GM19463 (cell line): ENCODE measurements around the gene NDUFAF5.
A peak's percentile ranks its signal among the peaks of the same experiment; 100 is the strongest.

Experiments used
- ATAC-seq: cut with Tn5 transposase; IDR thresholded peaks from one replicate; pipeline ENCODE4 v1.9.1; 2021; ENCODE audit warnings: mild to moderate bottlenecking, moderate library complexity; ENCODE audit not compliant: unreplicated experiment

Gene NDUFAF5

DNA sequence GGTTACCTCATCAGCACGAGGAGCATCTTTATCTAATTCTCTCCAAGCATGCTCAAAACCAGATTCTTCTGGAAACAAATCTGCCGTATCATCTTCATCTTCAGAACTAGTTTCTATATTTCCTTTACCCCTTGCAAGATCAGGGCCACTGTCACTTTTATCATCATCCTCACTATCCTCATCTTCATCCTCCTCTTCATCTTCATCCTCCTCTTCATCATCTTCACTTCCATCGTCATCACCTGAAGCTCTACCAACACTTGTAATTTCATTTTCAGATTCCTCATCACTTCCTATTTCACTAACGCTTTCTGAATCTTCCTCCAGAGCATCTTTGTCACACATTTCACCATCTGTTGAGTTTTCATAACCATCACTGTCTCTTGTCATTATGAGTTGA, 9.0 kb upstream of the NDUFAF5 start:
- no peak for ATAC-seq

DNA sequence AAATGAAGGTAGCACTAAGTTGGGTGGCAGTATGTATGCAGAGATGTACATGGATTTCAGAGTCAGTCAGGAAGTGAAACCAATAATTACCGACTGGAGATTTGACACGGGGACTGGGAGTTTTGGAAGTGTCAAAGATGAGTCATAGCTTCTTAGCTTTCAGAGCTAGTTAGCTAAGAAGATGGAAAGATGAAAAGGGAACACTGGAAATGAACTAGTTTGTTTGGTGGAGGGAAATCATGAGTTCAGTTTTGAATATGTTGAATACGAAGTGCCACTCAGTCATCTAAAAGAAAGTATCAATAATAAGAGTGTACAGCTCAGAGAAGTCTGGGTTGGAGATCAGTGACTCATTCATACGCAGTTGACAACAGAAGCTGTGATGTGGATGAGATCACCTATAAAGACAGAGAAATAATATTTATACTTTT, 7.6 kb upstream of the NDUFAF5 start:
- no peak for ATAC-seq

DNA sequence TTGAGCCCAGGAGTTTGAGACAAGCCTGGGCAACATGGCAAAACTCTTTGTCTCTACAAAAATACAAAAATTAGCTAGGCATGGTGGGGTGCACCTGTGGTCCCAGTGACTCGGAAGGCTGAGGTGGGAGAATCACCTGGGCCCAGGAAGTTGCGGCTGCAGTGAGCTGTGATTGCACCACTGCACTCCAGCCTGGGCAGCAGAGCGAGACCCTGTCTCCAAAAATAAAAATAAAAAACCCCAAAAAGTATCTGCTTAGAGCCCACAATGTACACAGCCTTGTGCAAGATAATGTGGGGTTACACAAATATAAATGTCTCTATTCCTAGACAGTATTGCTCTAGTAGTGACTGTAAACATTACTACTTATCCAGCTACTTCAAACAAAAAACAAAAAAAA, 6.0 kb upstream of the NDUFAF5 start:
- ATAC-seq: no peak

DNA sequence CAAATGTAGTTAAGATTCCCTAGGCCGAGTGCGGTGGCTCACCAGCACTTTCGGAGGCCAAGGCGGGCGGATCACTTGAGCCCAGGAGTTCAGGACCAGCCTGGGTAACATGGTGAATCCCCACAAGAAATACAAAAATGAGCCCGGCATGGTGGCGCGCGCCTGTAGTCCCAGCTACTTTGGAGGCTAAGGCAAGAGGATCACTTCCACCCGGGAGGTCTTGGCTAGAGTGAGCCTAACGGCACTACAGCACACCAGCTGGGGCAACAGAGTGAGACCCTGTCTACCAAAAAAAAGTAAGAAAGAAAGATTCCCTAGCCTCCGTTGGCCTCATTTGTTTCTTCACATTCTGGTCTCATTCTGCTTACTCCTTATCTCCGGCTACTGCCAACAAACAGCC, 1.3 kb upstream of the NDUFAF5 start:
- ATAC-seq: no peak

DNA sequence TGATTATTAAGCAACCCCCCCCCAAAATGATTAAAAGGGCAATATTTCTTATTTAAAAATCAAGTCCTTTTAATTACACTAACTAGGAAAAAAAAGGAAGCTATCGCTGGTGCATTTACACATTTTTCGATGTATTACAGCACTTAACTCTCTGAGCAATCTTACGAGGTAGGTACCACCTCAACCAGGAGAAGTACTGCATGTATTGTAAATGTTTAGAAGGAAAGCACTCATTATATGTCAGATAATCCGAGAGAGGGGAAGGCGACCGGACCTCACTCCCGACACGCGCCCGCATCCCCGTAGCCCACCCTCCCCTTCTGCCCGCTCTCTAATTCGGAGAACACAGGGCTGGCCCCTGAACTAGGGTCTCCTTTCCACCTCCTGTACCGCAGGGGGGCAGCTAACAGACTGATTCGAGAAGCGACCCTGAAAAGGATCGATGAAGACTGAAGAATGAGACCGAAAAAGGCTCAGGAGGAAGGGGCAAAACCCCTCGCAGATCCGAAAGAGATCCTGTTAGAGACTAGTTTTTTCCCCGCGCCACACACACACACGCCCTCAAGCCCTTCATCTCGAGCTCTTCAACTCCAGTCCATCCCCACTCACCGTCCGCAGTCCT, 446 bp upstream of the NDUFAF5 start:
- peak; percentile 4 for ATAC-seq

DNA sequence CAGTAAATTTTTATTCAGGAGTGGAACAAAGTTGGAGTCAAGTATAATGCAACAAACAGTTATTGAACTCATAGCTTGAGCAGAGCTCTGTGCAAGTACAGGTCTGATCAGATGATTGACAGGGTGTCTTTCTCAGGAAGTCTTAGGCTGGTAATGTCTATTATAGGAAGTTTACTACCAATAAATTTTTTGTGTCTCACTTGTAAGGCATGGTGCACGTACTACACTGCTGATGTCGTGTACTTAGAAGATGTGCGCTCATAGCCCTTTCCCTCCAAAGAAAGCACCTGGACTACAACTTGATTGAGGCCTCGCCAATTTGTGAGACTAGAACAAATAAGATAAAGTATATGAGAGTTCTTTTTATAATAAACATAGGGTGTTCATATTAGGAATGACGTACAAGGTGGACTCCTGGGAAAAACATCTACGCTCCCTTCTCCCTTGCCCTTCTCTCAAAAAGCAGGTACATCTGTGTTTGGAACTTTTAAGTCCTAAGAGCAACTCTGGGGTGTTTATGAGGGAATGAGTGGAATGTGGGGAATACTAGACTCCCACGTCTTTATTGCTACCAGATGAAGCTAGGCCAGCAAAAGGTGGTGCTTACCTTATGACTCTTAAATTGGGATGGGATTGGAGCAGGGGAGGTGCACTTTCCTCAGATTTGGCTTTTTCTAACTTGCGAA, 1.5 kb downstream of the NDUFAF5 start:
- ATAC-seq: no peak

DNA sequence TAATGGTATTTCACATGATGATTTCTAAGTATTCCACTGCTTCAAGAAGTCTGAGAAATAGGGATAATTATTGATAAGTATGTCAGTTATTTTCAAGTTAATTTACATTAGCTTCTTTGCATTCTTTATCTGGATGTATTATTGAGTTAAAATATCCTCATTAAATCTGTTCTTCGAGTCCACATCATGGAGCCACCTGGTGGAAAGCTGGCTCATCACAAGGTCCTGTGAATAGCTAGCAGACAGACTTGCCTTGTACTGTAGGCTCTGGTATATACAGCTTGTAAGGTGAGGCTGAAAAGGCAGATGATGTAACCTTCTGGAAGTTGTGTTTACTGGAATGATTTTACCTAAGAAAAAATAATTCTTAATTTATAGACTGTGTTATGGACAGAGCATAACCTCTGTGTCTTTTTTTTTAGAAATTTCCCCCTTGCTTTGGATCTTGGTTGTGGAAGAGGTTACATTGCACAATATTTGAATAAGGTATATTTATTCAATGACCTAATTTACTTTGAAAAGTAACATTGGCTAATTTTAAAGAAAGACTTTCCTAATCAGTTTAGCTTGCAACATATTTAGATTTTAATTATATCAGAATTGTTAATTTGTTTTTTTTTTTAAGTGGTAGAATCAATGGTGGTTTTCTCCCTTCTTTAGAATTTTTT, 3.5 kb downstream of the NDUFAF5 start:
- ATAC-seq: peak; percentile 25

DNA sequence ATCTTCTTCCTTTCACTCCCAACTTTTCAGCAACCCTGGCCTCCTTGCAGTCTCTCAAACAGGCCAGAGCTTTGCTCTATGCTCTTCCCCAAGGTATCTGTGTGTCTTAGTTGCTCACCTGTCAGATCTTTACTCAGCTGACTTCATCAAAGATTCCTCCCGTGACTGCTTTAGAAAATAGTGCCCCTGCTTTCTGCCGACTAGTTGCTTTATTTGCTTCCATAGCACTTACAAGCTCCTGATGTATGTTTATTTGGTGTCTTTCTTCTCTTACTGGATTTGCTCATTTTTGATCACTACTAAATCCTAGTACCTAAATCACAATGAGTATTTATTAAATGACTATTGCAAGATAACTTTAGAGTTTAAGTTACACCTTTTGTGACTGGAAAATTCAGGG, 5.9 kb downstream of the NDUFAF5 start:
- ATAC-seq: no peak

DNA sequence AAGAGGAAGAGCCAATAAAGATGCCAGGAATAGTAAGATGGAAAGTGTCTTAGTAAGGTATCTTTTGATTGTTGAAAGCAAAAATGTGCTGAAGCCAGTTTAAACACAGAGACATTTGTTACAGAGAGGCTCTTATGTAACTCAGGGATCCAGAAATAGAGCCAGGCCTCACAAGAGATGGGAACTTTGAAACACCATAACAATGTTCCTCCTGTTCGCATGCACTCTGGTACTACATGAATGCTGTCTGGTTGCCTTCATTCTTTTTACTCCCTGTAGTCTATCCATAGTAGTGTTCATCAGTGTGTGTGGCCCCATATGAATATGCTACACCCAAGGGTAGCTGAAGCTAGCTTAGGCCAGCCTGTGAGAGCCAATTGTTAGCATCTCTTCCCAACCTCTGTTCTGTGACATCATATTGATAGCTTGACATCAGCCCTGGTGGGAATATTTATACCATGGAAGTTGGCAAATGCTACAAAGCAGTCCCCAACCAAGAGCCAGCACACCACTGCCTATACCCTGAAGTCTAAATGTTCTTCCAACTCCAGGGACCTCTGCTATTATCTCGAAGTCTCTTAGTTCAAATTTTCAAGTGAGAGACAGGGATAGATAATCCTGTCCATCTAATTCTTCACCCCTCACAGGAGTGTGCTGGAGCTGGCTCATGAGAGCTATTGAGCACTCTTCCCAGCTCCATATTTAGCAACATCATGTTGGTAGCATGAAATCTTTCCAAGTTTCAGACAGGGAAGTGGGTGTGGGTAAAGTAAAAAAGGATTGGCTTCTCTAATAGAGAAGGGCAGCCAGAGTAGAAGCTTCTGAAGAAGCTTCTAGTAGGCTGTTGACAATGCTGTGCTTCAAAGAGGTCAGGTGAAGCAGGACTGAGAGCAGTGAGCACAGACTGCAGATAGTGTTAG, 7.0 kb downstream of the NDUFAF5 start:
- no peak for ATAC-seq

DNA sequence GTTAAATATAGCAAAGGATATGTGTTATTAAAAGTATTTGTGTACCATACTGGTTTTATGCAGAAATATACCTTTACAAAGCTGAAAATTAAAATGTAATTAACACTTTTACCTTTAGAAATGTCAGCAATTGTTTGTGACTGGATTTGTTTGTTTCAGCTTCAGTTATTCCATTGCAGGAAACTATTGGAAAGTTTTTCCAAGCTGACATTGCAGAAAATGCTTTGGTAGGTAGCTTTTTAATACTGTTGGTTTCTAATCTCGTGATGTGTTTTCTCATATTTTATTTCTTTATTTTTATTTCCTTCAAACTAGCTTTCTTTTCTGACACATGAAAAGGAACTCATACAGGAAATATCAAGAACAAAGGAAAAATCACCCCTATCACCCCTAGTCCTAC, 8.2 kb downstream of the NDUFAF5 start:
- ATAC-seq: no peak

DNA sequence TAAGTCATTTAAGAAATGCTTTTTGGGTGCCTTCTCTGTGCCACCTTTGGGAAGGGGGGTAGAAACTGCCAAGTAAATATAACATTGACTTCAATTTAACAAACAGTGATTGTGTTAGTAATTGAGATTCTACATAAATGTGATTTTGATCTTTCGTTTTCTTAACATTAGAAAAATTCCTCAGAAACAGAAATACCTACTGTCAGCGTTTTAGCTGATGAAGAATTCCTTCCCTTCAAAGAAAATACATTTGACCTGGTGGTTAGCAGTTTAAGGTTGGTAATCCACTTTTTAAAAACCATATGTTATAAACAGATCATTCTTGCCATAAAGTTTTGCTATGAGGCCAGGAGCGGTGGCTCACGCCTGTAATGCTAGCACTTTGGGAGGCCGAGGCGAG, 9.8 kb downstream of the NDUFAF5 start:
- ATAC-seq: no peak

DNA sequence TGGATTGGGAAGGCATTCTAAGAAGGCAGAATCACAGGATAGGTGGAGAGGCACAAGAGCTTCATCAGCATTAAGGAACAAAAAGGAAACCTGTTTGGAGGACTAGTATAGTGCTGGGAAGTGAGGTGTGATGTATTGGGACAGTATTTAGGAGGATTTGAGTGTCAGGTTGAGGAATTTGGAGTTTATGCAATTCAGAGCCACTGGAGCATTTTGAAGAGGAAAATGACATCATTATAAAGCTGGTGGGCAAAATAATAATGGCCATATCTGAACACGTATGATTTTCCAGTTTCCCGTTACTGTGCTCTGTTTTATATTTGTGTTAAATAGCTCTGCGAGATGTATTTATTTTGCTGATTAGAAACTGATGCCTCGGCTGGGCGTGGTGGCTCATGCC, 14.2 kb downstream of the NDUFAF5 start:
- ATAC-seq: no peak

DNA sequence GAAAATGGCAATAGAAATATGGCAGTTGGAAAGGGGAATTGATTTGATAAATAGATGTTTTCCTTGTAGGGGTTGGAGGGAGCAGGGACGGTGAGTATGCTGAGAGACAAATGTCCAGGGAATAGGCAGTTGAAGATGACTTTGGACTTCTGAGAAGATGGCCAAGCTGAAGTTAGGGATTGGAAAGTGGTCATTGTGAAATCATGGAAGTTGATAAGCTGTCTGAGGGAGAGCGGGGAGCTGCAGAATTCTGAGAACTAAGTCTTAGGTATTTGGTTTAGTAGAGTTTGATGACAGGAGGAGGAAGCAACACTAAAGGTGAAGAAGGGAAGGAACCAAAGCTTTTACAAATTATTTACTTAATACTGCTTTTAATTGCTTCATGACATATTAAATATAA, 15.1 kb downstream of the NDUFAF5 start:
- no peak for ATAC-seq

DNA sequence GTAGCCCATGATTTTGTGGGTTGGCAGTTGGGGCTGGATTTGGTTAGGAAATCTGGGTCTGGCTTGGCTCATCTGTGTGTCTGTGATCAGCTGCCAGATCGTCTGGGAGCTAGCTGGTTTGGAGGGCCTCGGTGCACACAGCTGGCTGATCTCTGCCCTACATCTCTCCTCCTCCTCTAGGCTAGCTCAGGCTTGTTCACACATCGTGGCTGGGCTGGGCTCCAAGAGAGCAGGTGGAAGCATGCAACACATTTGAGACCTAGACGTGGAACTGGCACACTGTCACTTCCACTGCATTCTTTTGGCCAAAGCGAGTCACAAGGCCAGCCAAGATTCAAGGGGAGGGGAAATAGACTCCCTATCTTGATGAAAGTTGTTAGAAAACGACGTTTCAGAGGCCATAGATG, 15.9 kb downstream of the NDUFAF5 start:
- ATAC-seq: no peak

DNA sequence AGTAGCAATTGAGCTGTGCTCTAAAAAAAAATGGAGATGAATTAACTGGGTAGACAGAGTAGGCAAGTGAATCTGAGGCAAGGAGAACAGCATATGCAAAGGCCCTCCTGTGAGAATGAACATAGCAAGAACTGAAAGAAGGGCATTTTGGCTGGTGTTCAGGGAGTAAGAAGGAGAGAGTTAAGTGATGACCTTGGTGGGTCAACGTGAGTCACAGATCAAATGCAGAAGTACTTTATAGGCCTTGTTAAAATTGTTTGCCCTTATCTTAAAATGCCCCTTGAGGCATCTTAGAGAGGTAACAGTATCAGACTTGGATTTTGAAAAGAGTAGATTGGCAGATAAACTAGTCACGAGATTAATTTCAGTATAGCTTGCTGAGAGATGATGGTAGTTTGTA, 24.5 kb downstream of the NDUFAF5 start:
- ATAC-seq: no peak

DNA sequence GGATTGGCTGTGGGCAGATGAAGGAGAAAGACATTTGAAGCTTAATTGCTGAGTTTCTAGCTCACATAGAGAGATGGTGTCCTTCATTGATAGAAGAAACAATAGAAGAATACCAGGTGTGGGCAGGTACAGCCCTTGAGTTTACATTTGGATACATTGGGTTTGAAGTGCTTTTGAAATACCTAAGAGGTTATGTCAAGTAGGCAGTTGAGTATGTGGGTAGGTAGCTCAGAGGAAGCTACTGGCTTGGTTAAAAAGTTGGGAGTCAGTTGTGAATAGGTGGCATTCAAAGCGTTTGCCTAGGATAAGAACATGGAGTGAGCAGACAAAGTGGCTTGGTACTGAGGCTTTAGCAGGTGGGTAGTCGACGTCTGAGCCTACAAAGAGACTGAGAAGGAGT, 25.0 kb downstream of the NDUFAF5 start:
- ATAC-seq: no peak

DNA sequence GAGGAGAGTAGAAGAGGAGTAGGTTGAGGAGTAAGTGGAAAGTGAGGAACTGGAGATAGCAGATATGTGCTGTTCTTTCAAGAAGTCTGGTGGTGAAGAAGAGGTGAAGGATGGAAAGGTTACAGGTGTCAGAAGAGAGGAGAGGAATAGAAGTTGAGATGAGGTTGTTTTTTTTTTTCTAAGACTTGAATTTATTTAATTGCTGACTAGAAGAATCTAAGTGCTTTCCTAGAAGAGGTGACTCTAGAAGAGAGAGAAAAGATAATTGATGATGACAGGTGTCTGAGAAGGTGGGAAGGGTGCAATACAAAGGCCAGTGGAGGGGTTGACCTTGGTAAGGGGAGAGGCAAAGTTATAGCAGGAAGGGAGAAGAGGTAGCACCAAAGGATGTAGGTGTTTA, 25.6 kb downstream of the NDUFAF5 start:
- ATAC-seq: no peak

DNA sequence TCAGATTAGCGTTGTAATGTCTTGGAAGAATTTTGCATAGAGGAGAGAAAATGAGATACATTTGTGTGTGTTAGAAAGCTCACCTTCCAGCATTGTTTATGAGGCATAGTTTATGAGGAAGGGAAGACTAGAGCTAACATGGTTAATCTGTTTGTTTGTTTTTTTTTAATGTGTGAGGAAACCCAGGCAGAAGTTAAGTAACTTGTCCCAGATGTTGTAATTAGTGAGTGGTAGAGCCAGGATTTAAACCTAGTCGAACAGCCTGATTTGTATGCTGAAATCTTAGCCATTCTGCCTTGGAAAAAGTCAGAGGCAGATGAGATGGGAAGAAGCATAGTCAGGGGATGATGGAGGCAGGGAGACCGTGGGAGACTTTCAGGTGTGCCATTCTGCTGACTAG, 29.1 kb downstream of the NDUFAF5 start:
- ATAC-seq: no peak

DNA sequence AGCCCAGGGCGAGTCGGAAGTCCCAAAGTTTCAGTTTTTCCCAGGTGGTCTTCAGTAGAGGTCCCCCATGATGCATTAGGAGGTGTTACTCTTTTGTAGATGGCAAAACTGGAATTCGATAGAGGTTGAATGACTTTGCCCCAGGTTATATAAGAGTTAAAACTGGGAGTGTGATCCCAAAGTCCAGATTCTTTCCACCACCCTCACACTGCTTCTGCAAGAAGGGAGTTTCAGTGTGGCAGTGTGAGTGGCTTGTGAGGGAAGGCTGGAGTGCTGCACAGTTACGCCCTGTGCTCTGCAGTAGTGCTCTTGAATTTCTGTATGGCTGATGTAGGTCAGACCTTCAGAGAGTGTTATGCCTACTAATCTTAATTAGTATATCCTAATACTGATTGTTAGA, 29.8 kb downstream of the NDUFAF5 start:
- ATAC-seq: no peak

DNA sequence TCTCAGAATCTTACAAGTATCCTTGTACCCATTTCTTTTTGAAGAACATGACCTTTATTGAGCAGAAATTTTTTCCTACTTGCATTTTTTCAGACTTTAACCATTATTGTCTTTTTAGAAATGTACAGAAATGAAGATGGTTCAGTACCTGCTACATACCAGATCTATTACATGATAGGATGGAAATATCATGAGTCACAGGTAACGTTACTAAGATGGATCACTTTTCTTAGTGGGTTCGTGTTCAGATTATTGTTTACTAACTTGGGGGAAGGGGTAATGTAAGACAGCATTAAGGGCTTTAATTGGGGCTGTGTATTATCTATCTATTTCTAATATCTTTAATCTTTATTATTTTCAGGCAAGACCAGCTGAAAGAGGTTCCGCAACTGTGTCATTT, 31.9 kb downstream of the NDUFAF5 start:
- no peak for ATAC-seq

DNA sequence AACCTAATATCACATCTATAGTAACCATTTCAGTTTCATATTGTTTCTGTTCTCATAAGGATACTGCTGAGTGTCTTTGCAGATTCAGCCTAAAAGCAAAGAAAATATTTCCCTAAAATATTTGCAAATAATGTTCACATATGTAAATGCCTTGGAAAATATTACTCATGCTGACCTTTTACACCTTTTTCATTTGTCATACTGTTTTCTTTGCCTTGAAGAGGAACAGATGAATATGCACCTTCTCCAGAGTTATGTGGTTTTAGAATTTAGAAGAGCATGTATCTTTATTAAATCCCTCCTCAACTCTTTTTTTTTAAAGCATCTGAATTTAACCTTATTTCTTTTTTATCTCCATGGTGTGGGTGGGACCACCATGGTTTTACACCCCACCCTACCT, 32.5 kb downstream of the NDUFAF5 start:
- no peak for ATAC-seq
